ENCODE results near the gene C20orf173. TPM values are rescaled to one million over a fixed set of nuclear protein-coding genes. Genes with fewer than 3 reads are reported as not detected.

C20orf173 gene, protein sequence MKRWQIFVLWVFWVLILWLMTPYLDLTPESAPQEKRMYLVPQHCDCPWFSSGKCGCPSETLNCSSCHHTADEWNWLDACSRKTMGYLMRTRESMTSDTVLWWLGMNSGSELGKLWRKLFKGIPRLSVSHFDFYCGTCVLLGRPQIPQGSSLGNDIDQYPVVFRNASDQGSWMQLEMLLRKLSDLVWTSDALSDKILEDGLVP
- not detected in 2 replicates for total RNA-seq
- not detected for polyA plus RNA-seq (2012)

DNA sequence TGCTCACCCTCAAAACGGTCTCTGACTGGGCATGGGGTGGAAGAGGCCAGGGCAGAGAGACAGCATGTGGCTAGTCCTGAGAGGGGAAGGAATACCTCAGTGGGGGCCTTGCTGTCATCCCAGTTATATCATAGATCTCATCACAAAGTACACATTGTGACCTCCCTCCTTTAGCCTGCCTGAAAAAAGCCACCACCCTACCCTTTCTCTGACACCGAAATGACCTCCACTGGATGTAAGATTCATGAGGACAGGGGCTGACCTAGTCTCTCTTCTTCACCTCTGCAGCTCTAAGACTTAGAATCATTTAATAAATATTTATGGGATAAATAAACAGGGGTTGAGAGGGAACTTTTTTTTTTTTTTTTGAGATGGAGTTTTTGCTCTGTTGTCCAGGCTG, at the start of gene C20orf173:
Gene C20orf173, minus strand, starts transcription at position 101 of the 400 bp plus-strand sequence. CDS start 279 bp downstream, outside the sequence.
- DNase-seq (ENCODE audit: low read depth): no peak

DNA sequence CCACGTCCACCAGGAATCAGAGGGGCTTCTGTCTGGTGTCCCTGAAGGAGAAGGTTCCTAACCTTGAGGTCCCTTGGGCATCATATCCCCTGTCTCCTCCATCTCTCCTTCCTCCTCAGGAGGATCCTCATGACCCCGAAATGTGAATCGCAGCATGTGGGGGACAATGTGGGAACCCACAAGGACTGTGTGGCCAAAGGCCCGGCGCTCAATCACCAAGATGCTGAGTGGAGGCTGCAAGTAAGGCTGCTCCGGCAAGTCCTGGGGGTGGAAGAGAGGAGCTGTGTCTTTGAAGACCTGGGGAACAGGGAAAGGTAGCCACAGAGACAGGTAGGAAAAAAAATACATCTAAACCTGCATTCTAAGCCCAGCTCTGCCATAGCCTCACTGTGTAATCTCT, 49.7 kb upstream of the C20orf173 start:
- DNase-seq (ENCODE audit: low read depth): no peak

DNA sequence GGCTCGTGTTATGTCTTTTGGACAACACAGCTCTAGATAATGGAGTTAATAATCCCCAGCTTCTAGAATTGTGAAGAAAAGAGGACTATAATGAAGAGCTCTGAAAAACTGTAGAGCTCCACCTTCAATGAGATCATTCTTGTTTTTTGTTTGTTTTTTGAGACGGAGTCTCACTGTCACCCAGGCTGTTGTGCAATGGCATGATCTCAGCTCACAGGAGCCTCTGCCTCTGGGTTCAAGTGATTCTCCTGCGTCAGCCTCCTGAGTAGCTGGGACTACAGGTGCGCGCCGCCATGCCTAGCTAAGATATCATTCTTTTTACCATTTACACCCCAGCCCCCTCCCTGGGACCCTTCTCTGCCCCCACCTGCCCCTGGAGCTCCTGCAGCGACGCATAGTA, 49.0 kb upstream of the C20orf173 start:
- no peak for DNase-seq (ENCODE audit: low read depth)

DNA sequence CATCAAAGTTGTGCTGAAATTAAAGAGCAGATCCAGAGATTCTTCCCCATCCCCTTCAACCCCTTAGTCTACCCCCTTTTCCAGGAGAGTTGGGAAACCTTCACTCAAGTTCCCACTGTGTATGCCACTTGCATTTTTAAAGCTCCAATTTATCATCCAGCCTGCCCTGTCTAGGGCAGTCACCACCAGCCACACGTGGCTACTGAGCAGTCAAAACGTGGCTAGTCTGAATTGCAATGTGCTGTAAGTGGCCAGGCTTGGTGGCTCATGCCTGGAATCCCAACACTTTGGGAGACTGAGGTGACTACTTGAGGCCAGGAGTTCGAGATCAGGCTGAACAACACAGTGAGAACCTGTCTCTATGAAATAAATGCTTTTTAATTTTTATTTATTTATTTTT, 47.4 kb upstream of the C20orf173 start:
- DNase-seq (ENCODE audit: low read depth): no peak

DNA sequence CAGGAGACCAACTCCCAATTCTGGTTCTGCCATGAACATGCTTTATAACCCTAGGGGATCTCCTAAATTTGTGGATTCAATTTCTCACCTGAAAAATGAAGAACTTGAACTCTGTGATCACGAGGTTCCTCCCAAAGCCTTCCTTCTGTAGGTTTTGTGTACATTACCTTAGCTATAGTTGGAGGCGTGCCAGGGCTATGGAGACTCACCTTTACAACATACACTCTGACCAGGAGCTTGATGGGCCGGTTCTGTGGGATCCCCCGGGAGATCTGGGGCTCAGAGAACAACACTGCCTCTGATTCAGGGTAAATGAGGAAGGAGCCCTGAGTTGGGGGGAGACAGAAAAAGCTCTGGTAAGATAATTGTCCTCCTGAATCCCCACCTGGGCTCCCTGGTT, 46.5 kb upstream of the C20orf173 start:
- no peak for DNase-seq (ENCODE audit: low read depth)

DNA sequence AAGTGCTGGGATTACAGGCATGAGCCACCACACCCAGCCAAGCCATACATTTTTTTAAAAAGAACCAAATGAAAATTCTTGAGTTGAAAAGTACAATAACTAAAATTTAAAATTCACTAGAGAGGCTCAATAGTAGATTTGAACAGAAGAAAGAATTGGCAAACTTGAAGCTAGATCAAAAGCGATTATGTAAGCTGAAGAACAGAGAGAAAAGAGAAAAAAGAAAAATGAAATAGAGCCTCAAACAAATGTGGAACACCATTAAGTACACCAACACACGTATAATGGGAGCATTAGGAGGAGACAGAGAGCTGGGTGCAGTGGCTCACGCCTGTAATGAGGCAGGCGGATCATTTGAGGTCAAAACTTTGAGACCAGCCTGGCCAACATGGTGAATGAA, 43.4 kb upstream of the C20orf173 start:
- DNase-seq (ENCODE audit: low read depth): no peak

DNA sequence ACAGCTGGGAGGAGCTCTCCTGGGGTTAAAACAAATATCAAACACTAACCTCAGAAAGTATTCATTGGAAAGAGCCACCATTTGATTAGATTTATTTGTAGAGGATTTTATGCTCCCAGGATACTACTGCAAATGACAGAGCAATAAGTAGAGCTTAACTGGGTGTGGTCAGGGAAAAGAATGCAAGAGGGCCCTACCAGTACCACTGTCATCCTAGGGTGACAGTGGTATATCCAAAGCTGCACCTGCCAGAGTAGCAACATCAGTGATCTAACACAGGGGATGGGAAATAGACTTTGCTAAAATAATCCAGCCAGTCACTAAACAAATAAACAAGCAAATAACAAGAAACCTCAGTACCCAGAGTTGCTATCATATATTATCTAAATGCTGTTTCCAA, 42.1 kb upstream of the C20orf173 start:
- peak; percentile 52 for DNase-seq (ENCODE audit: low read depth)

DNA sequence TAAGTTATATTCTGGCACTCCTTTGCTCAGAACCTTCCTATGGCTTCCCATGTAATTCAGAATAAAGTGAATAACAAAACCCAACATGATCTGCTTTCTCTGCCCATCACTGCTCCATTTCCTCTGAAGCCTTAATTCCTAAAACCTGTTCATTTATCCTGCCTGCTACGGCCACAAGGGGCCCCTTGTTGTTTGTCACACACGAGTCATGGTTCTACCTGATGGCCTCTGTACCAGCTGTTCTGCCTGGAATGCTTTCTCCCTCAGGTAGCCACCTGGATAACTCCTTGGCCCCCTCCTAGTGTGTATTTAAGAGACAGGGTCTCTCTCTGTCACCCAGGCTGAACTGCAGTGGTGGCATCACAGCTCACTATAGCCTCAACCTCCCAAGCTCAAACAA, 39.2 kb upstream of the C20orf173 start:
- DNase-seq (ENCODE audit: low read depth): no peak

DNA sequence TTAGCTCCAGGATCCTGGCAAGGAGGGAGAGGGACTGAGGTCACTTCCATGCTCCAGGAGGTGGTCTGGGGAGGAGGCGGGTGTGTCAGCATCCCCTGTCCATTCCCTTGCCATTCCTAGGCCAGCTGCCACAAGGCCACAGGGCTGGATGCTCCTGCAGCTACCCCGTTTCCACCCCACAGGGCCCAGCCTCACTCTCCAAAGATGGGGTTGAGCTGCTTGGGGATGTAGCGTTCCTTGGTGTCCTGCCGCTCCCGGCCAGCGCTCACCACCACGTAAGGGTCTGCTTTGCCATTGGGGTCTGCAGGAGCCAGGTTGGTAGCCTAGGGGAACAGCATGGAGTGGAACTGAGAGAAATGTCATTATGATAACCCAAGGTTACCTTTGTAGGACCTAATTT, 35.5 kb upstream of the C20orf173 start:
- DNase-seq (ENCODE audit: low read depth): no peak

DNA sequence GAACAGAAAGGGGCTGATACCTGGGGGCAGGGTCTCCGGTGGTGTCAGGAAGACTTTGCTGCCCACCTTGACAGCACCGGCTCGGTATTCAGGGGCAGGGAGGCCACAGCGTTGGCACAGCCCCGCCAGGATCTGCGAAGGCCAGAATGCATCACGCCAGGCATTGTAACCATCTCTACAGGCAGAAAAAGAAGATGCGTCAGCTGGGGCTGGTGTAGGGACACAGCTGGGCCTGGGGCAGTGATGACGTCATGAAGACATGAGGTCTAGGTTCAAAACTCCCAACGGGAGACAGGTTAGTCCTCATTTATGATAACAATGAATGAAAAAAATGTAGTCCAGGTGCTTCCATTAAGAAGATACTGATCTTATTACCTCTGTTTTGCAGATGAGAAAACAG, 34.4 kb upstream of the C20orf173 start:
- DNase-seq (ENCODE audit: low read depth): no peak

DNA sequence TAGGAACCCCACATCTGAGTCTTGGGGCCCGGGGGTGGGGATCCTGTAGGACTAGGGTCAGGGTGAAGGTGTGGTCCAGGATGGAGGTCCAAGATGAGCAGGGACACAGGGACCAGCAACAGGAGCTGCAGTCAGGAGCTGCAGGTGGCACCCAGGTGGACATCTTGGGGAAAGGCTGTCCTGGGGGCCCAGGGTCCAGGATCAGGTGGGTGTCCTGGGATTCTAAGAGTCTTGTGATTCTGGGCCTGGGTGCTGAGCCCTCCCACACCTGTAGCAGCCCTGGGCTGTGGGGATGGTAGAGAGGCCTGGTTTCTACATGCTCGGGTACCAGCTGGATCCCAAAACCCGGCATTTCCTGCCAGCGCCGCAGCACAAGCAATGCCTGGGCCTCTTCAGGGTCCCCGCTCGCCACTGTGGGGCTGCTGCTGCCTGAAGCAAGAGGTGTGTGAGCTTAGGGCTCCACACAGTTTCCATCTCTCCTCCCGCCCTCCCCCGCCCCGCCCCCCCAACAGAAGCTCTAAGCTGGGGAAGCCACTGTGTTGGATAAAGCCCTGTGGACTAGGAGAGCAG, 33.2 kb upstream of the C20orf173 start:
- no peak for DNase-seq (ENCODE audit: low read depth)

DNA sequence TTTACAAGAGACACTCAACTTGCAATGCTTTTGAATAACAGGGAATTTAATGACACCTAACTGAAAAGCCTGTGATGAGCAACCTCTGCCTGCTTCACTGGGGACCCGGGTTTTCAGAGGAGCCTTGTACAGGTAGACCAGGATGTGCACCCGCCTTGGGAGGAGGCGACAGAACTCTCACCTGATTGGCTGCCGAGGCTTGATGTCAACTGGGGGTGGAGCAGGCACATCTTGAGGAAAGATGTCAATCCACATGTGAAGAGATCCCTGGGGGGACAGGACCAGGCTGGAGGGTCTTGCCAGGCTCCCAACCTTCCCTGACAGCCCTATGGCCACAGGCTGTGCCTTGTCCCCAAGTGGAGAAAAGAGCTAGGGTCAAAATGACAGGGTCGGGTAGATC, 32.2 kb upstream of the C20orf173 start:
- no peak for DNase-seq (ENCODE audit: low read depth)

DNA sequence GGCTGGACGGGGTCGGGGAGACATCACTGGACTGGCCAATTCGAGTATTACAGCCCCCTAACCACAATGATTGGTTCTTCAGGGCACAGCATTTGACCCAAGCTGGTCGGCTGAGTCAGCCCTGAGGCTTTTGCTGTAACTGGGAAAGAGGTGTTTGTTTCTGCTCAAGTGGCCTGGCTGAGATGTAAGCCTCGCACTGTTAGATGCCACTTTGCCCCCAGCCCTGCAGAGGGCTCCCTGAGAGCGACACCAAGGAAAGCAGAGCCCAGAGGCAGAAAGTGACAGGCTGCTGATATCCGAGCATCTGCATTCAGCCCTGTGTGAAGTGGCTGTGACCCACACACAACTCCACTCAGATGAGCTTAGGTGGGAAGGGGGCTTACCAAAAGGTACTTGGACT, 31.8 kb upstream of the C20orf173 start:
- DNase-seq (ENCODE audit: low read depth): peak; percentile 80

DNA sequence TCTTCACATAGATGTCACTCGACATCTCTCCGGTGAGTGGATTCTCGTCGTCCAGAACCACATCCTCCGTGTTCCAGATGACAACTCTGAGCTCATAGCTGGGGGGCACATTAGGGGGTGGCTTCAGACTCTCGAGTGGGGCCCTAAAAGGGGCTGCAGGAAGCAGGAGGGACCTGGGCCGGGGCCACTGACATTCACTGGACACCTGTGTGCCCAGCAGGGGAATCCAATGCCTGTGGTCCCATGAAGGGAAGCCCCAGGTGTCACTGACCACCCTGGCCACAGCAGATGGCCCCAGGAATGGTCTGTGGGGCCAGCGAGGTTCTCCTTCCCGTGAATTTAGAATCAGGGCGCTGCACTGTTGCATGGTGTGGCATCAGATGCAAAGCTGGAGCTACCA, 31.1 kb upstream of the C20orf173 start:
- peak; percentile 18 for DNase-seq (ENCODE audit: low read depth)

DNA sequence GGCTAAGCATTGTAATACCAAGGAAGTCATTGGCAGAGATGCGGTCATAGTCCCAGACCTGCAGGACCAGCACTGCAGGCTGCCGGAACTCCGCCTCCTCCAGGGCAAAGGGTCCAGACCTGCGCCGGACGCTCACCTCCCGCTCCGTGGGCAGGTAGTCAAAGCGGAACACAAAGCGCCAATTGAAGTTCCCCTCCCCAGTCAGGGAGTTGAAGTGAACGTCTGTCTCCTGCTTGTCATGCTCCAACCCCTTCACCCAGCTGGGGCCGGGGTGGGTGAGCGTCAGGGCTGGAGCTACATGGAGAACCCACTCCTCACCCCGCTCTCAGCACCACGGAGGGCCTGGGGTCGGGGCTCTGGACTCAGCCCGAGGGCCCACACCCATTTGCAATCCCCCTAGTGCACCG, 30.7 kb upstream of the C20orf173 start:
- no peak for DNase-seq (ENCODE audit: low read depth)

DNA sequence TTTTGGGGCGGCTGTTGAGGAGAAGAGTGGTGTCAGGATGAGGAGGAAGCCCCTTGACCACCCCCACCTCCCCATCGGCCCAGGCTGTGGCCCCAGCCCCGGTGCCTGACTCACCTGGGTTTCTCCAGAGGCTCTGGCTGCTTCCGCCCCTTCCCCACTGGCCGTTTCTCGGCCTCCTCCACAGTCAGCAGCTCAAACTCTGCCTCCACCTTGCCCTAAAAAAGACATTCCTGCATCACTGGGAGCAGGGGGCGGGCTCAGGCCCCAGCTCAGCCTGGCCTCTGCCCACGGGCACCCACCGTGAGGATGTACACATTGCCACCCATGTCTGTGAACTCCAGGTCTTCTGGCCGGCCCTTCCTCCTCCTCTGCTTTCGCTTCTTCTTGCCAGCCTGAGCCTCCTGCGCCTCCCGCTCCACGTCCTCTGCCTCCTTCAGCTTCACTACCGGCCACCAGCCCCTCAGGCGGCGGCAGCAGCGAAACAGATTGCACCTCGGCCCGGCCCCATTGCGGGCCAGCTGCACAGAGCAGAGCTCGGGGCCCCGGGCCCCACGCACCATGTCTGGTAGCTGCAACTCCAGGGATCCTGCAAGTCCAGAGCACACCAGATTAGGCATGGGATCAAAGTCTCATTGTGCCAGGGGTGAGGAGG, 29.7 kb upstream of the C20orf173 start:
- no peak for DNase-seq (ENCODE audit: low read depth)

DNA sequence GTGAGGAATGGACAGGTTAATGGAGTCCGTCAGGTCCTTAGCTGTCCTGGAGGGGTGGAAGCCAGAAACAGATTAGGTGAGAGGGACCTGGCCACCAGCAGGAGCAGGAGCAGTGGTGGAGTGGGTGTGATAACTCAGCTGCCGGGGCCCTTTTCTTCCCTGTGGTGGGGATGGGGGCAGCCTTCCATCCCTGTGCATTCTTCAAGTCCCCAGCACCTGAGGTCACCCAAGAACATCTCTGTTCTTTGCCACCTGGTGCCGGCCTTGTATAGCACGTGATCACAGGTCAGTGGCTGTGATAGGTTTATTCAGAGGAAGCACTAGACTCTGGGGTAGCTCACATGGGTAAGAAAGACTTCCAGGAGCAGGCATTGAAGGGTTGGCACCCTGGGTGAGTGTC, 29.0 kb upstream of the C20orf173 start:
- no peak for DNase-seq (ENCODE audit: low read depth)

DNA sequence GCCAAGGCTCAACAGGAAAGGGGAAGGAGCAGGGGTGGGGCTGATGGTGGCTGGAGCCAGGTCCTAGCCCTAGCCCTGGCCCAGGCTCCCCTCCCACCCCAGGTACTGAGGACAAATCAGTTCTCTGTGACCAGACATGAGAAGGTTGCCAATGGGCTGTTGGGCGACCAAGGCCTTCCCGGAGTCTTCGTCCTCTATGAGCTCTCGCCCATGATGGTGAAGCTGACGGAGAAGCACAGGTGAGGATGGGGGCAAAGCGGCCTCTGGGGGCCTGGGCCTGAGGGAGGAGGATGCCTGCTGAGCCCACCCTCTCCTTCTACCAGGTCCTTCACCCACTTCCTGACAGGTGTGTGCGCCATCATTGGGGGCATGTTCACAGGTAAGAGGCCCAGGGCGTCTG, 27.4 kb upstream of the C20orf173 start:
- no peak for DNase-seq (ENCODE audit: low read depth)

DNA sequence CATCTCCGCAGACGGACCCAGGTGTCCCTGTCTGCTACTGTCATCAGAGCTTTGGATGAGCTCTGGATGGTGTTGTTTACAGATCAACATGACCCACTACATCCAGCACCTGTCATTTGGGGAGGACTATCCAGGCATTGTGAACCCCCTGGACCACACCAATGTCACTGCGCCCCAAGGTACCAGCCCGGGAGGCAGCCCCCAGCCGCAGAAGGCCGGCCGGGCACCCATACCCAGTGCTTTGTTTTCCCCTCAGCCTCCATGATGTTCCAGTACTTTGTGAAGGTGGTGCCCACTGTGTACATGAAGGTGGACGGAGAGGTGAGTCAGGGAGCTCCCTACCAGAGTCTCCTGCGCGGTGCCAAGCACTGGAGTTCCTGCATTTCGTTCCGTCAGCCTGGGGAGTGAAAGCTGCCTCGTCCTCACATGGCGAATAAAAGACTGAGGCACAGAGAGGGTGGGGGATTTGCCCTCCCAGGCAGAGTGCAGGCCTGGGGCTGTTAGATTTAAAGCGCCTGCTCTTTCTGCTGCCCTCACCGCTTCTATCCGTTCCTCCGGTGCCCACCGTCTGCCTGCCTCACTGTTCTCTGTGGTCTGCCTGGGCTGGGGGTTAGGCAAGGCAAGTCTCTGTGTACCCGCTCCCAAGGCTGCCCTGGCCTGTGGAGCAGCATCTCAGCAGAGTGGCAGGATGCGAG, 26.6 kb upstream of the C20orf173 start:
- no peak for DNase-seq (ENCODE audit: low read depth)

DNA sequence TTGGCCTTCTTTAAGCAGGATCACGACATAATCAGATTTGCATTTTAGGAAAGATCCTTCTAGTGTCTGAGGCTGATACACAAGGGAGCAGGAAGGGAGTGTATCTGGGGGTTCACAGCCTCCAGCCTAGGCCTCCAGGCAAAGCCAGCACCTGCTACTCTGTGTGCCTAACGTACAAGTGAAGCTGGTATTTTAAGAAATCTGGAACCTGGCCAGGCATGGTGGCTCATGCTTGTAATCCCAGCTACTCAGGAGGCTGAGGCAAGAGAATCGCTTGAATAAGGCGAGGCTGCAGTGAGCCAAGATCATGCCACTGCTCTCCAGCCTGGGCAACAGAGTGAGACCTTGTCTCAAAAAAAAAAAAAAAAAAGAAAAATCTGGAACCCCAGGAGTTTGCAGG, 26.0 kb upstream of the C20orf173 start:
- peak; percentile 79 for DNase-seq (ENCODE audit: low read depth)

DNA sequence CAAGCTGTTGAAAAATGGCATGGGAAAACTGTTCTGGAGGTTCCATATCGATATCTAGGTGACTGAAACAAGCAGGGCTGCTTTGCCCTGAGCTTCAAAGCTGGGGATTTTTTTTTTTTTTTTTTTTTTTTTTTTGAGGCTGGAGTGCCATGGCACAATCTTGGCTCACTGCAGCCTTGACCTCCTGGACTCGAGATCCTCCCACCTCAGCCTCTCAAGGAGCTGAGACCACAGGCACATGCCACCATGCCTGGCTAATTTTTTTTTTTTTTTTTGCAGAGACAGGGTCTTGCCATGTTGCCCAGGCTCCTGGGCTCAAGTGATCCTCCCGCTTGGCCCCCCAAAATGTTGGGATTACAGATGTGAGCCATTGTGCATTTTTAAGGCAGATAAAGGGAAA, 23.5 kb upstream of the C20orf173 start:
- no peak for DNase-seq (ENCODE audit: low read depth)

DNA sequence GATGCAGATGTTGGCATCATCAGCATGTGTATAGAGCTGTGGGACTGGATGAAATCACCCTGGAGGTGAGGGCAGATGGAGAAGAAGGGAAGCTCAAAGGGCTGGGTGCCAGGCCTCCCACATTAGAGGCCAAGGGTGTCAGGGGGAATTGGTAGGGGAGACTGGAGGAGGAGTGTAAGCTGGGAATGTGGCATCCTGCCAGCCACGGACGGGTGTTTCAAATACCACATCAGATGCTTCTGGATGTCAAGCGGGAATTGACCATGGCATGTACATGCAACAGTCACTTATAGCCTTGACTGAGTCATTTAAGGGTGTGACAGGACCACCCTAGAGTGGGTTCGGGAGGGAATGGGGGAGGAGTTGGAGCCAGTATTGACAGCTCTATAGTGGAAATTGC, 22.1 kb upstream of the C20orf173 start:
- DNase-seq (ENCODE audit: low read depth): peak; percentile 5
